Mammary epithelial cell (primary cell): Measurements from ENCODE around the gene BCKDK.

ENCODE experiments used
- CTCF ChIP-seq, 2 donors: IDR thresholded peaks in 1 of 2; conservative IDR thresholded peaks in 1 of 2; 2 replicates each; pipeline ENCODE4 v1.5.1; 2011 to 2012; ENCODE audit warnings: inconsistent platforms in 2 of 2, low read length in 2 of 2, mild to moderate bottlenecking in 2 of 2, control low read depth in 1 of 2, low read depth in 1 of 2; ENCODE audit not compliant: insufficient read depth in 1 of 2; ENCODE audit errors: extremely low read depth in 1 of 2
- EZH2 ChIP-seq: IDR thresholded peaks from 2 replicates; pipeline ENCODE4 v1.6.1; 2012; ENCODE audit warnings: low read length, inconsistent platforms, borderline replicate concordance

- no peak for TF ChIP-seq CTCF (conservative IDR thresholded peaks at IDR 0.05 in 1 of 2, IDR thresholded peaks at IDR 0.05 in 1 of 2; ENCODE audit: extremely low read depth in 1 of 2, insufficient read depth in 1 of 2, low read depth in 1 of 2, low read length in 2 of 2)
- no peak for TF ChIP-seq EZH2
Observed at GRCh38 chr16:31110106-31111034, 2.2 kb downstream of the BCKDK start.
